ENCODE measurements around the gene ZMYM5. TPM values are rescaled to one million over a fixed set of nuclear protein-coding genes. Genes with fewer than 3 reads are reported as not detected.
A peak's percentile ranks its signal among the peaks of the same experiment; 100 is the strongest.

ZMYM5 gene
- total RNA-seq, 4 donors from 2014 or later, result 9.7 to 13.4 (median 11.9) TPM

GRCh38 chr13:19852766-19853165, 10.7 kb downstream of the ZMYM5 start:
- no peak overlapping the region for H3K4me3 ChIP-seq
- no peaks in the 10 kb centered on the region for H3K27me3 ChIP-seq
- no peak for TF ChIP-seq POLR2A (IDR thresholded peaks at IDR 0.05; ENCODE audit: low read depth)
- TF ChIP-seq EP300 (IDR thresholded peaks at IDR 0.05), result no peak
- TF ChIP-seq CTCF (IDR thresholded peaks at IDR 0.05), result no peak
- TF ChIP-seq POLR2AphosphoS5 (IDR thresholded peaks at IDR 0.05), result no peak
- H3K4me1 ChIP-seq, result peaks cover 12 to 18% (median 14%) of the 10 kb centered on the region in 4 donors
- no peaks in the 10 kb centered on the region for H3K9me3 ChIP-seq
- DNase-seq (ENCODE audit: extremely low spot score), result no peak
- no peak overlapping the region for H3K27ac ChIP-seq (replicated peaks in 1 of 4)
- intact Hi-C loops (cut with DNase I), result no loop called here
- peaks cover 11 to 61% (median 35%) of the 10 kb centered on the region in 4 donors for H3K36me3 ChIP-seq
- WGBS, result 83% methylated on average over 1 of the region's 1 CpG

GRCh38 chr13:19845758-19846157, 17.7 kb downstream of the ZMYM5 start:
- Histone ChIP-seq H3K4me3 (no peak overlapping the region), H3K36me3 (peaks cover 8 to 44% (median 26%) of the 10 kb centered on the region in 4 donors), H3K27me3 (no peaks in the 10 kb centered on the region), H3K4me1 (peaks cover 9 to 49% (median 46%) of the 10 kb centered on the region in 4 donors), H3K27ac (replicated peaks in 1 of 4) (peak overlapping the region; percentile 20 to 69 (median 46)), H3K9me3 (no peaks in the 10 kb centered on the region)
- intact Hi-C loops (cut with DNase I), result loop anchor here (2.0 kb wide), 1 partner anchor 15 kb away; no protein-coding TSS in a partner anchor
- TF ChIP-seq POLR2AphosphoS5 (IDR thresholded peaks at IDR 0.05) (peak in 1 of 2 donors; percentile 40), CTCF (IDR thresholded peaks at IDR 0.05) (no peak), EP300 (IDR thresholded peaks at IDR 0.05) (no peak), POLR2A (IDR thresholded peaks at IDR 0.05; ENCODE audit: low read depth) (no peak)
- 15% methylated on average over 2 of the region's 2 CpGs for WGBS
- no peak for DNase-seq (ENCODE audit: extremely low spot score)

GRCh38 chr13:19838865-19839275, 24.6 kb downstream of the ZMYM5 start:
- no peak for TF ChIP-seq POLR2AphosphoS5 (IDR thresholded peaks at IDR 0.05)
- TF ChIP-seq POLR2A (IDR thresholded peaks at IDR 0.05; ENCODE audit: low read depth), result no peak
- no peak for TF ChIP-seq EP300 (IDR thresholded peaks at IDR 0.05)
- TF ChIP-seq CTCF (IDR thresholded peaks at IDR 0.05), result no peak
- Histone ChIP-seq H3K36me3 (peaks cover 11 to 59% (median 35%) of the 10 kb centered on the region in 4 donors), H3K27me3 (no peaks in the 10 kb centered on the region), H3K9me3 (no peaks in the 10 kb centered on the region), H3K4me1 (peaks cover 3 to 33% (median 33%) of the 10 kb centered on the region in 4 donors), H3K27ac (replicated peaks in 1 of 4) (no peak overlapping the region), H3K4me3 (no peak overlapping the region)
- WGBS, result 55% methylated on average over 4 of the region's 4 CpGs
- no peak for DNase-seq (ENCODE audit: extremely low spot score)
- intact Hi-C loops (cut with DNase I), result no loop called here

GRCh38 chr13:19836472-19836871, 27.0 kb downstream of the ZMYM5 start:
- Histone ChIP-seq H3K9me3 (no peaks in the 10 kb centered on the region), H3K4me1 (peaks cover 3 to 22% (median 18%) of the 10 kb centered on the region in 4 donors), H3K4me3 (no peak overlapping the region), H3K36me3 (peaks cover 16 to 75% (median 52%) of the 10 kb centered on the region in 4 donors), H3K27me3 (no peaks in the 10 kb centered on the region), H3K27ac (replicated peaks in 1 of 4) (no peak overlapping the region)
- TF ChIP-seq EP300 (IDR thresholded peaks at IDR 0.05) (no peak), POLR2A (IDR thresholded peaks at IDR 0.05; ENCODE audit: low read depth) (no peak), CTCF (IDR thresholded peaks at IDR 0.05) (no peak), POLR2AphosphoS5 (IDR thresholded peaks at IDR 0.05) (no peak)
- WGBS, result 89% methylated on average over 1 of the region's 1 CpG
- no peak for DNase-seq (ENCODE audit: extremely low spot score)
- intact Hi-C loops (cut with DNase I), result no loop called here

- Histone ChIP-seq H3K9me3 (no peaks in the 10 kb centered on the region), H3K4me1 (peaks cover 3 to 16% (median 9%) of the 10 kb centered on the region in 4 donors), H3K4me3 (no peak overlapping the region), H3K27ac (replicated peaks in 1 of 4) (no peak overlapping the region), H3K27me3 (no peaks in the 10 kb centered on the region), H3K36me3 (peaks cover 16 to 93% (median 63%) of the 10 kb centered on the region in 4 donors)
- intact Hi-C loops (cut with DNase I), result no loop called here
- WGBS, result 87% methylated on average over 4 of the region's 4 CpGs
- TF ChIP-seq POLR2A (IDR thresholded peaks at IDR 0.05; ENCODE audit: low read depth) (no peak), EP300 (IDR thresholded peaks at IDR 0.05) (no peak), CTCF (IDR thresholded peaks at IDR 0.05) (no peak), POLR2AphosphoS5 (IDR thresholded peaks at IDR 0.05) (no peak)
- no peak for DNase-seq (ENCODE audit: extremely low spot score)
These were observed 28.7 kb downstream of the ZMYM5 start for GRCh38 chr13:19834704-19835103.
